ENCODE data around the gene CSNK2A1. TPM values are rescaled to one million over a fixed set of nuclear protein-coding genes. Genes with fewer than 3 reads are reported as not detected.

Gene CSNK2A1
- polyA plus RNA-seq, 1 experiment: 71.5 TPM

DNA sequence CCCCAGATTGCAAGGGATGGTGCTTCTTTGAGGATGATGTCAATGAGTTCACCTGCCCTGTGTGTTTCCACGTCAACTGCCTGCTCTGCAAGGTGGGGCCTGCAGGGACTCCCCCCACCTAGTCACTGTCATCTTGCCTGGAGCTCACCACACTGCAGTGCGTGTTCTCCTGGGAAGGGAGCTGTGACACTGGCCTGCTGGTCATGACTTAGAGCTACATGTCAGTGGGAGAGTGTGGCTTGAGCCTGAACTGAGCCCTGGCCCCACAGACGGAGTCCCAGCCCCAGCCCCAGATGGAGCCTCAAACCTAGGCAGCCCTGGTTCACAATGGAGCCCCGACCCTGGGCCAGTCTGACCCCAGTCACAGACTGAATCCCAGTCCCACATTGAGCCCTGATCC lies 116.2 kb downstream of the CSNK2A1 start:
- no peak for DNase-seq (ENCODE audit: low read depth)
- POLR2A ChIA-PET: no interaction called here
- Histone ChIP-seq H3K27me3 (ENCODE audit: control insufficient read depth, insufficient read depth, low read length) (no peaks in the 10 kb centered on the region), H3K4me3 (ENCODE audit: low read depth, low read length) (no peak overlapping the region), H3K36me3 (ENCODE audit: control insufficient read depth, insufficient read depth, low read length) (peaks cover 38% of the 10 kb centered on the region)
- CTCF ChIA-PET: interaction anchor here (1.2 kb wide), 1 partner anchor 73 kb away, joined by 5 read pairs; no protein-coding TSS in a partner anchor
- TF ChIP-seq, protein P1, sequence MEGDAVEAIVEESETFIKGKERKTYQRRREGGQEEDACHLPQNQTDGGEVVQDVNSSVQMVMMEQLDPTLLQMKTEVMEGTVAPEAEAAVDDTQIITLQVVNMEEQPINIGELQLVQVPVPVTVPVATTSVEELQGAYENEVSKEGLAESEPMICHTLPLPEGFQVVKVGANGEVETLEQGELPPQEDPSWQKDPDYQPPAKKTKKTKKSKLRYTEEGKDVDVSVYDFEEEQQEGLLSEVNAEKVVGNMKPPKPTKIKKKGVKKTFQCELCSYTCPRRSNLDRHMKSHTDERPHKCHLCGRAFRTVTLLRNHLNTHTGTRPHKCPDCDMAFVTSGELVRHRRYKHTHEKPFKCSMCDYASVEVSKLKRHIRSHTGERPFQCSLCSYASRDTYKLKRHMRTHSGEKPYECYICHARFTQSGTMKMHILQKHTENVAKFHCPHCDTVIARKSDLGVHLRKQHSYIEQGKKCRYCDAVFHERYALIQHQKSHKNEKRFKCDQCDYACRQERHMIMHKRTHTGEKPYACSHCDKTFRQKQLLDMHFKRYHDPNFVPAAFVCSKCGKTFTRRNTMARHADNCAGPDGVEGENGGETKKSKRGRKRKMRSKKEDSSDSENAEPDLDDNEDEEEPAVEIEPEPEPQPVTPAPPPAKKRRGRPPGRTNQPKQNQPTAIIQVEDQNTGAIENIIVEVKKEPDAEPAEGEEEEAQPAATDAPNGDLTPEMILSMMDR (IDR thresholded peaks at IDR 0.05; ENCODE audit: insufficient read depth, low read depth, low read length): no peak

DNA sequence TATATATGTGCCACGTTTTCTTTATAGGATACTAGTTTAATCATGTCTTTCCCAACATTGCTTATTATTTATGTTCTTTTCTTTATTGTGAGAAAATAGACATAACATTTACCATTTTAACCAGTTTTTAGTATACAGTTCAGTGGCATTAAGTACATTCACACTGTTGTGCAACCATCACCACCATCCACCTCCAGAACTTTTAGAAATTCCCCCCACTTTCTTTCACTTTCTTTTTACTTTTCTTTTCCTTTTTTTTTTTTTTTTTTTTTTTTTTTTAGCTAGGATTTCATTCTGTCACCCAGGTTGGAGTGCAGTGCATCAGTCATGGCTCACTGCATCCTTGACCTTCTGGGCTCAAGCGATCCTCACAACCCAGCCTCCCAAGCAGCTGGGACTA lies 117.0 kb downstream of the CSNK2A1 start:
- DNase-seq (ENCODE audit: low read depth): no peak
- ChIA-PET POLR2A (interaction anchor here (0.7 kb wide), 1 partner anchor 41 kb away, joined by 8 read pairs; no protein-coding TSS in a partner anchor), CTCF (interaction anchor here (1.1 kb wide), 1 partner anchor 72 kb away, joined by 3 read pairs; no protein-coding TSS in a partner anchor)
- H3K27me3 ChIP-seq (ENCODE audit: control insufficient read depth, insufficient read depth, low read length): no peaks in the 10 kb centered on the region
- peaks cover 38% of the 10 kb centered on the region for H3K36me3 ChIP-seq (ENCODE audit: control insufficient read depth, insufficient read depth, low read length)
- H3K4me3 ChIP-seq (ENCODE audit: low read depth, low read length): no peak overlapping the region
- TF ChIP-seq, protein P1 (IDR thresholded peaks at IDR 0.05; ENCODE audit: insufficient read depth, low read depth, low read length): no peak

Small RNA genes within 50 kb of the gene (small RNA-seq; reads per million reads assigned to genes)
- gene RF00019 (ENCODE audit: insufficient read length, low read depth, low replicate concordance): not detected

Other genes starting within 250 kb of the CSNK2A1 start
- 7.1 and 8.3 TPM in 2 replicates for gene ZCCHC3, start 246.2 kb downstream of the CSNK2A1 start, polyA plus RNA-seq (2011; rRNA removed)
- 3.6 TPM in 2 replicates for gene SOX12, start 218.2 kb downstream of the CSNK2A1 start, polyA plus RNA-seq (2011; rRNA removed)
- gene NRSN2, start 196.7 kb downstream of the CSNK2A1 start, polyA plus RNA-seq (2011; rRNA removed): 53.9 and 84.1 TPM in 2 replicates
- 98.0 and 126 TPM in 2 replicates for gene TRIB3, start 163.0 kb downstream of the CSNK2A1 start, polyA plus RNA-seq (2011; rRNA removed)
- gene RBCK1, start 135.5 kb downstream of the CSNK2A1 start, polyA plus RNA-seq (2011; rRNA removed): 86.6 and 130 TPM in 2 replicates
- gene TBC1D20, start 81.3 kb downstream of the CSNK2A1 start, polyA plus RNA-seq (2011; rRNA removed): 46.1 and 63.7 TPM in 2 replicates
- not detected in 2 replicates for gene TCF15, start 66.5 kb upstream of the CSNK2A1 start, polyA plus RNA-seq (2011; rRNA removed)
- gene SRXN1, start 109.4 kb upstream of the CSNK2A1 start, polyA plus RNA-seq (2011; rRNA removed): 50.9 and 54.8 TPM in 2 replicates
- gene SCRT2, start 132.0 kb upstream of the CSNK2A1 start, polyA plus RNA-seq (2011; rRNA removed): not detected in 2 replicates
- gene SLC52A3, start 224.7 kb upstream of the CSNK2A1 start, polyA plus RNA-seq (2011; rRNA removed): not detected in 2 replicates